ENCODE results near the gene ZNF750.

The ZNF750 gene

GRCh38 chr17:82820278-82821251 is 19.3 kb downstream of the ZNF750 start:
- ATAC-seq, result no peak
- TF ChIP-seq CSDC2 (CRISPR knock-in tag; IDR thresholded peaks at IDR 0.05) (no peak), ISL1 (CRISPR knock-in tag; IDR thresholded peaks at IDR 0.05) (no peak), PATZ1 (CRISPR knock-in tag; IDR thresholded peaks at IDR 0.05; ENCODE audit: borderline replicate concordance) (no peak)

GRCh38 chr17:82817947-82818346 is 21.9 kb downstream of the ZNF750 start:
- ATAC-seq, result no peak

GRCh38 chr17:82816358-82816757 is 23.5 kb downstream of the ZNF750 start:
- TF ChIP-seq ZFP3 (CRISPR knock-in tag; IDR thresholded peaks at IDR 0.05), result no peak
- TF ChIP-seq ZFP30 (CRISPR knock-in tag; IDR thresholded peaks at IDR 0.05), result no peak
- no peak for ATAC-seq

More at GRCh38 chr17:82817947-82818346, 21.9 kb downstream of the ZNF750 start:
- TF ChIP-seq PATZ1 (CRISPR knock-in tag; IDR thresholded peaks at IDR 0.05; ENCODE audit: borderline replicate concordance) (no peak), ZNF565 (CRISPR knock-in tag; conservative IDR thresholded peaks at IDR 0.05; ENCODE audit: low read depth) (no peak), TCF4 (CRISPR knock-in tag; IDR thresholded peaks at IDR 0.05; ENCODE audit: borderline replicate concordance) (no peak), ZNF8 (CRISPR knock-in tag; IDR thresholded peaks at IDR 0.05) (no peak)

GRCh38 chr17:82815790-82816305 is 24.0 kb downstream of the ZNF750 start:
- no peak for ATAC-seq
- TF ChIP-seq ZC3H10 (CRISPR knock-in tag; IDR thresholded peaks at IDR 0.05) (no peak), PPARA (CRISPR knock-in tag; IDR thresholded peaks at IDR 0.05; ENCODE audit: borderline replicate concordance) (no peak), ZNF70 (CRISPR knock-in tag; IDR thresholded peaks at IDR 0.05) (no peak), TCF4 (CRISPR knock-in tag; IDR thresholded peaks at IDR 0.05; ENCODE audit: borderline replicate concordance) (no peak), ESRRG (CRISPR knock-in tag; IDR thresholded peaks at IDR 0.05) (no peak), BACH2 (CRISPR knock-in tag; IDR thresholded peaks at IDR 0.05; ENCODE audit: borderline replicate concordance) (no peak), ZNF565 (CRISPR knock-in tag; conservative IDR thresholded peaks at IDR 0.05; ENCODE audit: low read depth) (no peak), PATZ1 (CRISPR knock-in tag; IDR thresholded peaks at IDR 0.05; ENCODE audit: borderline replicate concordance) (no peak), ZFP3 (CRISPR knock-in tag; IDR thresholded peaks at IDR 0.05) (no peak)

- TF ChIP-seq TSHZ2 (CRISPR knock-in tag; IDR thresholded peaks at IDR 0.05), result no peak
- TF ChIP-seq OSR1 (CRISPR knock-in tag; IDR thresholded peaks at IDR 0.05), result no peak
- no peak for TF ChIP-seq ZNF70 (CRISPR knock-in tag; IDR thresholded peaks at IDR 0.05)
- no peak for TF ChIP-seq BACH2 (CRISPR knock-in tag; IDR thresholded peaks at IDR 0.05; ENCODE audit: borderline replicate concordance)
- no peak for TF ChIP-seq ESRRG (CRISPR knock-in tag; IDR thresholded peaks at IDR 0.05)
- no peak for TF ChIP-seq ZC3H10 (CRISPR knock-in tag; IDR thresholded peaks at IDR 0.05)
- TF ChIP-seq CSDC2 (CRISPR knock-in tag; IDR thresholded peaks at IDR 0.05), result no peak
- no peak for ATAC-seq
Observed at GRCh38 chr17:82815354-82815753, 24.5 kb downstream of the ZNF750 start.
